Caco-2 (cell line): Measurements from ENCODE around the gene MID1. TPM values are rescaled to one million over a fixed set of nuclear protein-coding genes. Genes with fewer than 3 reads are reported as not detected.

Source experiments
- BruUV-seq: library from RNA; stranded (reverse); fragments of 400-500 nt; replicated peaks from 2 replicates; lab custom pipeline; 2021; lab: Mats Ljungman, UMichigan
- CTCF ChIA-PET: fragments of 300-600 bp; sonication (Branson Sonifier 250); formaldehyde crosslinking; loops from one replicate; lab custom pipeline; 2022; ENCODE audit warnings: antibody characterized with exemption; lab: Charles Lee
- POLR2A ChIA-PET: fragments of 300-600 bp; sonication (Branson Sonifier 250); formaldehyde crosslinking; loops from one replicate; lab custom pipeline; 2022; ENCODE audit warnings: antibody characterized with exemption; lab: Charles Lee
- DNase-seq, 2 experiments: peaks; one replicate each; pipeline versions ENCODE4 v3.0.0 to v3.0.0-alpha.2; 2020 to 2022
- H3K27me3 ChIP-seq: replicated peaks from 2 replicates; pipeline ENCODE4 v1.6.0; 2011; ENCODE audit warnings: low read length; ENCODE audit not compliant: control insufficient read depth, insufficient read depth
- H3K36me3 ChIP-seq: 2 replicates; pipeline ENCODE4 v1.5.1; 2011; ENCODE audit warnings: low read length; ENCODE audit not compliant: control insufficient read depth, insufficient read depth
- H3K4me1 ChIP-seq: fragments of 250-450 bp; sonication (Bioruptor Pico); 2 replicates; pipeline ENCODE4 v1.5.1; 2020; ENCODE audit warnings: mild to moderate bottlenecking
- H3K4me3 ChIP-seq: 2 replicates; pipeline ENCODE4 v1.5.1; 2011; ENCODE audit warnings: low read depth, mild to moderate bottlenecking, control low read depth, low read length
- H3K9me3 ChIP-seq: fragments of 250-450 bp; sonication (Bioruptor Pico); 2 replicates; pipeline ENCODE4 v1.5.1; 2020; ENCODE audit warnings: mild to moderate bottlenecking, moderate library complexity
- H3K27ac Mint-ChIP-seq: one replicate; pipeline ENCODE4 v1.8.0; 2022; ENCODE audit warnings: mixed read lengths; ENCODE audit not compliant: unreplicated experiment
- H3K27me3 Mint-ChIP-seq: one replicate; pipeline ENCODE4 v1.8.0; 2022; ENCODE audit warnings: mixed read lengths; ENCODE audit not compliant: insufficient read depth, unreplicated experiment
- H3K36me3 Mint-ChIP-seq: one replicate; pipeline ENCODE4 v1.8.0; 2022; ENCODE audit warnings: mild to moderate bottlenecking, mixed read lengths; ENCODE audit not compliant: insufficient read depth, unreplicated experiment
- H3K4me1 Mint-ChIP-seq: one replicate; pipeline ENCODE4 v1.8.0; 2022; ENCODE audit warnings: low read depth, mixed read lengths; ENCODE audit not compliant: unreplicated experiment
- H3K4me3 Mint-ChIP-seq: one replicate; pipeline ENCODE4 v1.8.0; 2022; ENCODE audit warnings: mild to moderate bottlenecking, moderate library complexity, mixed read lengths; ENCODE audit not compliant: unreplicated experiment
- H3K9me3 Mint-ChIP-seq: one replicate; pipeline ENCODE4 v1.8.0; 2022; ENCODE audit warnings: mixed read lengths; ENCODE audit not compliant: unreplicated experiment
- CTCF ChIP-seq, 2 experiments: fragments of 200-600 bp in 1 of 2; IDR thresholded peaks; 1 replicate in 1 of 2; 2 replicates in 1 of 2; pipeline versions ENCODE4 v1.5.1 to v1.8.0; 2011 to 2022; ENCODE audit warnings: antibody characterized with exemption in 1 of 2, control low read depth in 1 of 2, inconsistent platforms in 1 of 2, low read depth in 1 of 2, low read length in 1 of 2, mild to moderate bottlenecking in 1 of 2, moderate library complexity in 1 of 2; ENCODE audit not compliant: insufficient read depth in 1 of 2, severe bottlenecking in 1 of 2, unreplicated experiment in 1 of 2
- intact Hi-C: fragments of 100-400 bp; cut with micrococcal nuclease; formaldehyde crosslinking; loops from one replicate; pipeline ENCODE4 v1.10.0; 2022; ENCODE audit not compliant: unreplicated experiment
- total RNA-seq: library from RNA; stranded (reverse); gene quantifications from 2 replicates; pipeline ENCODE4 v1.2.3, GENCODE V29; 2022

MID1 gene
- total RNA-seq, 1 experiment from 2014 or later, result 61.3 TPM

- no peak for DNase-seq
- H3K4me1 ChIP-seq, result no peaks in the 10 kb centered on the region
- no peaks in the 10 kb centered on the region for H3K36me3 ChIP-seq
- no peaks in the 10 kb centered on the region for H3K4me1 Mint-ChIP-seq
- intact Hi-C loops, result no loop called here
- no peaks in the 10 kb centered on the region for H3K9me3 Mint-ChIP-seq
- H3K4me3 Mint-ChIP-seq, result no peak overlapping the region
- no peak overlapping the region for H3K27ac Mint-ChIP-seq
- H3K4me3 ChIP-seq, result no peak overlapping the region
- no TSS peak for BruUV-seq
- no peaks in the 10 kb centered on the region for H3K36me3 Mint-ChIP-seq
- TF ChIP-seq CTCF (IDR thresholded peaks at IDR 0.05; ENCODE audit: insufficient read depth in 1 of 2, low read depth in 1 of 2, low read length in 1 of 2, severe bottlenecking in 1 of 2, unreplicated experiment in 1 of 2), result no peak
- no peaks in the 10 kb centered on the region for H3K27me3 Mint-ChIP-seq
- ChIA-PET CTCF (no interaction called here), POLR2A (no interaction called here)
- H3K9me3 ChIP-seq, result no peaks in the 10 kb centered on the region
- no peaks in the 10 kb centered on the region for H3K27me3 ChIP-seq
Measured at GRCh38 chrX:10414156-10414824, 206.1 kb downstream of the MID1 start.

GRCh38 chrX:10404436-10404835 is 215.9 kb downstream of the MID1 start:
- no peaks in the 10 kb centered on the region for H3K27me3 ChIP-seq
- H3K9me3 ChIP-seq, result no peaks in the 10 kb centered on the region
- H3K9me3 Mint-ChIP-seq, result no peaks in the 10 kb centered on the region
- no peaks in the 10 kb centered on the region for H3K36me3 Mint-ChIP-seq
- H3K27ac Mint-ChIP-seq, result no peak overlapping the region
- no TSS peak for BruUV-seq
- H3K4me1 ChIP-seq, result no peaks in the 10 kb centered on the region
- POLR2A ChIA-PET, result no interaction called here
- DNase-seq, result no peak
- no peaks in the 10 kb centered on the region for H3K36me3 ChIP-seq
- intact Hi-C loops, result no loop called here
- no peaks in the 10 kb centered on the region for H3K4me1 Mint-ChIP-seq
- H3K4me3 Mint-ChIP-seq, result no peak overlapping the region
- no peak for TF ChIP-seq CTCF (IDR thresholded peaks at IDR 0.05; ENCODE audit: insufficient read depth in 1 of 2, low read depth in 1 of 2, low read length in 1 of 2, severe bottlenecking in 1 of 2, unreplicated experiment in 1 of 2)
- CTCF ChIA-PET, result interaction anchor here (0.6 kb wide), 1 partner anchor 69 kb away, joined by 4 read pairs; no protein-coding TSS in a partner anchor
- no peaks in the 10 kb centered on the region for H3K27me3 Mint-ChIP-seq
- H3K4me3 ChIP-seq, result no peak overlapping the region

- Histone ChIP-seq H3K4me3 (no peak overlapping the region), H3K4me1 (no peaks in the 10 kb centered on the region), H3K9me3 (no peaks in the 10 kb centered on the region), H3K27me3 (no peaks in the 10 kb centered on the region), H3K36me3 (no peaks in the 10 kb centered on the region)
- TF ChIP-seq CTCF (IDR thresholded peaks at IDR 0.05; ENCODE audit: insufficient read depth in 1 of 2, low read depth in 1 of 2, low read length in 1 of 2, severe bottlenecking in 1 of 2, unreplicated experiment in 1 of 2), result no peak
- Mint-ChIP-seq H3K36me3 (no peaks in the 10 kb centered on the region), H3K9me3 (no peaks in the 10 kb centered on the region), H3K4me3 (no peak overlapping the region), H3K27ac (no peak overlapping the region), H3K4me1 (no peaks in the 10 kb centered on the region), H3K27me3 (peaks cover 3% of the 10 kb centered on the region)
- BruUV-seq, result no TSS peak
- CTCF ChIA-PET, result no interaction called here
- DNase-seq, result no peak
- POLR2A ChIA-PET, result no interaction called here
- intact Hi-C loops, result no loop called here
Measured at GRCh38 chrX:10401239-10401638, 219.1 kb downstream of the MID1 start.
